ACC112 (cell line): ENCODE results near the gene KIAA0586.

Source experiments
- H2AFZ ChIP-seq: fragments of 200-600 bp; sonication (generic); one replicate; pipeline ENCODE4 v1.6.0; 2017; ENCODE audit warnings: antibody characterized with exemption, low read length; ENCODE audit not compliant: unreplicated experiment
- H3K27ac ChIP-seq: fragments of 200-600 bp; sonication (generic); 2 replicates; pipeline ENCODE4 v1.5.1; 2014; ENCODE audit warnings: low read depth, mild to moderate bottlenecking, antibody characterized with exemption, low read length, moderate library complexity
- H3K27me3 ChIP-seq: fragments of 200-600 bp; sonication (generic); 2 replicates; pipeline ENCODE4 v1.6.1; 2014; ENCODE audit warnings: mild to moderate bottlenecking, antibody characterized with exemption, low read length, moderate library complexity, mixed read lengths; ENCODE audit not compliant: insufficient read depth
- H3K36me3 ChIP-seq: fragments of 200-600 bp; sonication (generic); 2 replicates; pipeline ENCODE4 v1.6.1; 2016; ENCODE audit warnings: mild to moderate bottlenecking, antibody characterized with exemption, low read length, moderate library complexity, mixed read lengths; ENCODE audit not compliant: insufficient read depth
- H3K4me1 ChIP-seq: fragments of 200-600 bp; sonication (generic); one replicate; pipeline ENCODE4 v1.6.1; 2016; ENCODE audit warnings: low read length, mixed read lengths; ENCODE audit not compliant: insufficient read depth, unreplicated experiment, control insufficient read depth
- H3K4me3 ChIP-seq: fragments of 200-600 bp; sonication (generic); 2 replicates; pipeline ENCODE4 v1.5.1; 2014; ENCODE audit warnings: mild to moderate bottlenecking, low read depth, low read length
- H3K79me2 ChIP-seq: fragments of 200-600 bp; sonication (generic); one replicate; pipeline ENCODE4 v1.6.0; 2016; ENCODE audit warnings: low read length; ENCODE audit not compliant: control insufficient read depth, unreplicated experiment, insufficient read depth

The KIAA0586 gene

DNA sequence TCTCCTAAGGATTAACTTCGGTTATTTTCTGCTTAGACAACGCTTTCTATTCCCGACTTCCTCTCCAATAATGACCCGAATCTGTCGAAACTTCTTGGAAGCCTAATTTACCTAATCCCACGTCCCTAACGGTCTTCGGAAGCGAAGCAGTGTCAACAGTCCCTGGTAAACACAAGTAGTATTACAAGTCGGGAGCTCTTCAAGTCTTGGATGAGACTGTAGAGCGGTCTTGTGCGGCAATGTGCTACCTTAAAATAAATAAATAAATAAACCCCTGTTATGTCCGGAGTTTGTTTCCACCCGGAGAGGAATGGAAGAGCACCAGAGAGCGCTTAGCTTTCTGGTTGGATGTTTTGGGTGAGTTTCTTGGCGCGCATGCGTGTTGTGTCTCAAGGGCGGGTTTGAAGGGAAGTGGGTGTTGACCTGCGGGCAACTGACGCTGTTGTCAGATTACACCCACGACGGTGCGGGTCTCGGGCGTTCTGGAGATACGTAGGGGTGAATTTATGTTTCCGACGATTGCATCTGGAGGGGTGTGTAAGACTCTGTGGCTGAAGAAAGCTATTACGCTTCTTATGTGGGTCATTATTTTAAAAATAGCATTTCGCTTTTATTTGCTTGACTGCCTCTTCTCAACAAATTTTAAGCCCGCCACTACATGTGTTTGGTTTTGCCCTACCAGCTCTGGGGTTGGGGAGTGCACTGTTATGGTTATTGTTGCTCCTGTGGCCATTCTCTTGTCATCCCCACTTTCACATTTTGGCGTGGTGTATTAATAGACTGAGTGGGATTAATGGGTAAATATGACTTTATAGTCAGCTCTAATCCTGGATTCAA is at the start of gene KIAA0586, which contains the start of gene TIMM9:
TSS of gene KIAA0586 (plus strand) at position 439 of the 837 bp plus-strand sequence. CDS start 546 bp downstream, outside the sequence.
TSS of gene TIMM9 (minus strand) at position 251 of the 837 bp plus-strand sequence. CDS start 15,586 bp downstream, outside the sequence.
- H2AFZ ChIP-seq, result peak within 1 kb of the TSS; percentile 82
- H3K36me3 ChIP-seq, result peaks cover 11% of the 10 kb centered on the region
- peak within 1 kb of the TSS; percentile 92 for H3K4me3 ChIP-seq
- H3K27me3 ChIP-seq, result no peaks in the 10 kb centered on the region
- peak within 1 kb of the TSS; percentile 97 for H3K27ac ChIP-seq
- peaks cover 26% of the 10 kb centered on the region for H3K4me1 ChIP-seq
- H3K79me2 ChIP-seq, result peaks cover 48% of the 10 kb centered on the region

DNA sequence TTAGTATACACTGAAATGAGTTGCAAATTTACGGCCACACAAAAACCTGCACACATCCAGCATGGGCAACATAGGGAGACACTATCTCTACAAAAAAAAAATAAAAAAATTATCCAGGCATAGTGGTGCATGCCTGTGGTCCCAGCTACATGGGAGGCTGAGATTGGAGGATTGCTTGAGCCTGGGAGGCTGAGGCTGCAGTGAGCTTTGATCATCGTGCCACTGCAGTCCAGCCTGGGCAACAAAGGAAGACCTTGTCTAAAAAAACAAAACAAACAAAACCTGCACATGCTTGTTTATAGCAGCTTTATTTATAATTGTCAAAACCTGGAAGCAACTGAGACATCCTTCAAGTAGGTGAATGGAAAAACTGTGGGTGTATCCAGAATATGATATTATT is 36.7 kb upstream of the KIAA0586 start:
- no peak overlapping the region for H3K4me3 ChIP-seq
- no peaks in the 10 kb centered on the region for H3K27me3 ChIP-seq
- H3K27ac ChIP-seq, result no peak overlapping the region
- H2AFZ ChIP-seq, result no peak overlapping the region
- peaks cover 7% of the 10 kb centered on the region for H3K4me1 ChIP-seq
- no peaks in the 10 kb centered on the region for H3K36me3 ChIP-seq
- H3K79me2 ChIP-seq, result no peaks in the 10 kb centered on the region

DNA sequence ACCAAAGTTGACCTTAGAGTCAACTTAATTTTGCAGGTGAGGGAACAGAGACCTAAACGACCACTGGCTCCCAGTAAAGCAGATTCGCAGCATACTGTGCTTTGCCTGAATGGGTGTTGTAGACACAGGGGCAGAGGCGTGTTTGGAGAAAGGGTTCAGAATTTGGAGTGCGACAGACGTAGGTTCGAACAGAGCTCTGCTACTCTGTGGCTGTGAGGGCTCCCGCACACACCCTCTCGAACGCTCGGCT is 32.0 kb upstream of the KIAA0586 start:
- Histone ChIP-seq H3K36me3 (no peaks in the 10 kb centered on the region), H3K27ac (no peak overlapping the region), H3K79me2 (no peaks in the 10 kb centered on the region), H3K4me3 (peak overlapping the region; percentile 75), H3K27me3 (no peaks in the 10 kb centered on the region), H2AFZ (peak overlapping the region; percentile 96), H3K4me1 (peaks cover 10% of the 10 kb centered on the region)

DNA sequence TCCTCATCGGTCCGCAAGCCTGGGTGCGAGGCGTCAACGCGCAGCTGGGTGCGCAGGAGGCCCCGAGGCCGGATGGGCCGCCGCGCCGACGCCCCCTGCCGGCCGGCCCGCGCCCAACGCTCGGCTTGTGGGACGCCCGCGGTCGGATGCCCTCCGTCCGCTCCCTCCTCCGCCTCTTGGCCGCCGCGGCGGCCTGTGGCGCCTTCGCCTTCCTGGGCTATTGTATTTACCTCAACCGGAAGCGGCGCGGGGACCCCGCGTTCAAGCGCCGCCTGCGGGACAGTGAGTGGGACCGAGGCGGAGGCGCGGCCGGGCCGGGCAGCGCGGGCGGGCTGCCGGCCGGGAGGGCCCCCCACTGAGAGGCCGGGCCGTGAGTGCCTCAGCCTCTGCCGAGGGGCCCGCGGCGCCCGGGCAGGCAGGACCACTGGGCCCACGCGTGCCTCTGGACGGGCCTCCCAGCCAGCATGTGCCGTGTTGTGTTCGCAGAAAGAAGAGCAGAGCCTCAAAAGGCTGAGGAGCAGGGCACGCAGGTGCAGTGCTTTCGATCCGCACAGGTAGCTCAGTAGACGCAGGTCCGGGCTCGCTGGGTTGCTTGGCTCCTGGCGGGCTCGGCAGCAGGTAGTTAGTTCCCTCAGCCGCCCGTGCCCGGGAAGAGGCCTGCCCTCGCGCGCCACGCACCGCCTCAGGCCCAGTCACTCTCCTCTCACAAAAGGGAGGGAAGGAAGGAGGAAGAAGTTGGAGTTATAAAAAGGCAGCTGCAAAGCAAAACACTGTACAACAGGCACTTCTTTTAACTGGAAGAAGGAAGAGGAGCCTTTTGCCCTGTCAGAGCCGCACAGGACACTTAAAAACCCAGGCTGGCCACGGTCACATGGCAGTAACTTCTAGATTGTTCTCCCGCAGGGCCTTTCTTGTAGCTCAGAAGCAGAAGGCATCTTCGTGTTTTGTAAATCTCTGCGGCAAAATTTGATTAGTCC is 31.4 kb upstream of the KIAA0586 start, which contains the start of gene TOMM20L:
TSS of gene TOMM20L (plus strand) at position 119 of the 977 bp plus-strand sequence. CDS start at position 147, 28 bp downstream.
- Histone ChIP-seq H3K27me3 (no peaks in the 10 kb centered on the region), H2AFZ (peak within 1 kb of the TSS; percentile 96), H3K4me1 (peaks cover 10% of the 10 kb centered on the region), H3K79me2 (no peaks in the 10 kb centered on the region), H3K27ac (no peak within 1 kb of the TSS), H3K4me3 (peak within 1 kb of the TSS; percentile 75), H3K36me3 (no peaks in the 10 kb centered on the region)

DNA sequence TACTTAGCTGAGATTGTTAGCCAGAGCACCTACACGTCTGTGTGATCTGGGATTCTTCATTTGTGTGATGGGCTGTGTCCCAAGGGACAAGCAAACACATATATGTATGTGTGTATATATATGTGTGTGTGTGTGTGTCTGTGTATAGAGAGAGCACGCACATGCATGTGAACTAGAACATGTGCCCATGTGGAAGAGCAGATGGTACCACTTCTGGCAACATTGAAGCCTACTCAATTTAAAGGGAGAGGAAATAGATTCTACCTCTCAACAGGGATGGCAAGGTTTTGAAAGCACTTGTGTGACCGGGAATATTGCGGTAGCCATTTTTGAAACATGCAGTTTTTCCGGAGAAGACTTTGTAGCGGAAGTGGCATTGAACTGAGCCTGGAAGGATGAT is 30.4 kb upstream of the KIAA0586 start:
- H3K4me3 ChIP-seq, result no peak overlapping the region
- no peaks in the 10 kb centered on the region for H3K79me2 ChIP-seq
- no peak overlapping the region for H3K27ac ChIP-seq
- no peaks in the 10 kb centered on the region for H3K27me3 ChIP-seq
- no peak overlapping the region for H2AFZ ChIP-seq
- H3K36me3 ChIP-seq, result no peaks in the 10 kb centered on the region
- H3K4me1 ChIP-seq, result peaks cover 10% of the 10 kb centered on the region

DNA sequence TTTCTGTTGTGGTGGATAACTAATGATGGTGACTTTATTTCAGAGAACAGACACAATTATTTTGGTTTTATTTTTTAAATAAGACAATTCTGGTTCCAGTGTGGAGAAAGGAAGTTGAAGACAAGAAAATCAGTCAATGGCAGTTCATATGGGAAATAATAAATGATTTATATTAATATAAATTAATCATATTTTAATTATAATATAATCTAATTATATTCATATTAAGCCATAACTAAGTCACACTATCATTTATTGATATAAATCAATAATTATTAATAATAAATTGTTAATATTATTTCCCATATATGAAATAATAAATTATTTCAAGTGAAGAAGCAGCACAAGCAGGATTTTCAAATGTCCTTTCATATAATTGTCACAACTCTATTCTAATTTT is 29.0 kb upstream of the KIAA0586 start:
- H3K4me1 ChIP-seq, result peaks cover 10% of the 10 kb centered on the region
- no peaks in the 10 kb centered on the region for H3K27me3 ChIP-seq
- no peak overlapping the region for H2AFZ ChIP-seq
- H3K4me3 ChIP-seq, result no peak overlapping the region
- H3K36me3 ChIP-seq, result no peaks in the 10 kb centered on the region
- H3K79me2 ChIP-seq, result no peaks in the 10 kb centered on the region
- no peak overlapping the region for H3K27ac ChIP-seq

DNA sequence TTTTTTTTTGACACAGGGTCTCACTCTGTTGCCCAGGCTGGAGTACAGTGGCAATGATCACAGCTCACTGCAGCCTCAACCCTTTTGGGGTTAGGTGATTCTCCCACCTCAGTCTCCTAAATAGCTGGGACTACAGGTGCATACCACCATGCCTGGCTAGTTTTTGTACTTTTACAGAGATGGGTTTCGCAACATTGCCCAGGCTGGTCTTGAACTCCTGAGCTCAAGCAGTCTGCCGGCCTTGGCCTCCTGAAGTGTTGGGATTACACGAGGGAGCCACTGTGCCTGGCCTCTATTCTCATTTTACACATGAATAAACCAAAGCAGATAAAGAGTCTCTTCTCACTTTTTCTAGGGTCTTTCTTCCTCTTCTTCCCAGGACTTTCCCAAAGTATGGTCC is 28.6 kb upstream of the KIAA0586 start:
- Histone ChIP-seq H3K27ac (no peak overlapping the region), H2AFZ (no peak overlapping the region)

DNA sequence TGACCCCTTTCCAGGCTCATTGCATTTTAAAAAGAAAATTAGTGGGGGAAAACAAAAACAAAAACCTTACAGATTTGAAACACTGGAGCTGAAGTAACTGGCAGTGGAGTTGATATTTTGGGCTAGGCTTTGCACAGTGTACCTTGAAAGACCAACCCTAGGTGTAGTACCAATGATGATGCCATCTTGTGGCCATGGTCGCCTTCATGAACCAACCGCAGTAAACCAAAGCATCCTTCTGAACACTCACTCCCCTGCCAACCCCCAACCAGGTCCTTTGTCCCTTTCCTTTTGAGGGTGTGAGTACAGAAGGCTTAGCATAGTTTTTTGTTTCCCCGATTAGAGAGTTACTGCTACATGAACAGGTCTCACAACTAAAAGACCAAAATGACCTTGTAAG is 25.9 kb upstream of the KIAA0586 start:
- Histone ChIP-seq H2AFZ (no peak overlapping the region), H3K36me3 (no peaks in the 10 kb centered on the region), H3K79me2 (no peaks in the 10 kb centered on the region), H3K27me3 (no peaks in the 10 kb centered on the region), H3K4me3 (no peak overlapping the region), H3K27ac (no peak overlapping the region), H3K4me1 (no peaks in the 10 kb centered on the region)

More for the DNA sequence above, 28.6 kb upstream of the KIAA0586 start:
- Histone ChIP-seq H3K4me3 (no peak overlapping the region), H3K27me3 (no peaks in the 10 kb centered on the region), H3K79me2 (no peaks in the 10 kb centered on the region), H3K4me1 (peaks cover 10% of the 10 kb centered on the region), H3K36me3 (no peaks in the 10 kb centered on the region)

DNA sequence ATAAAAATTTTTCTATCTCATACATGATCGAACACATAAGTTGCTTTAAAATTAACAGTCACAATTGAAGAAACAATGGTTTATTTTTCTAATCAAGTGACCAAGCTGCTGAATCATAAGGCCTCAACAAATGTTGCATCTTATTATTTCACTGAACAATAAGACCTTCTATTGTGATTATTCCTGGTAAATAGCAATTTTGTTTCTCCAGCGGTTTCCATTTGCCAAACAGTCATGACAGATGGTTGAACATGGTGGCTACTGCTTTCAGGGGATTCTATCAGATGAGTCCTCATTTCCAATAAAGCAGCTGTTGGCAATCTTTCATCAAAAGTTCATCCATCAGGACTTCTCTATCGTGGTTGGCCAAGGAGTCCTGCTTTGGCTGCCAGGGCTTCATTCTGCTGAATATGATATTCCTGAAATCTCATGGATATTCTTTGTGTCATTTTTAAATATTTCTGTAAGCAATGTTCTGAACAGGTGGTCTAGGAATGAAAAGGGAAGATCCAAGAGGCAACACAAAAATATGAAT is 18.8 kb upstream of the KIAA0586 start:
- H3K27me3 ChIP-seq, result no peaks in the 10 kb centered on the region
- no peak overlapping the region for H3K27ac ChIP-seq
- peaks cover 25% of the 10 kb centered on the region for H3K36me3 ChIP-seq
- H2AFZ ChIP-seq, result no peak overlapping the region
- H3K4me1 ChIP-seq, result no peaks in the 10 kb centered on the region
- peaks cover 4% of the 10 kb centered on the region for H3K79me2 ChIP-seq
- H3K4me3 ChIP-seq, result no peak overlapping the region

DNA sequence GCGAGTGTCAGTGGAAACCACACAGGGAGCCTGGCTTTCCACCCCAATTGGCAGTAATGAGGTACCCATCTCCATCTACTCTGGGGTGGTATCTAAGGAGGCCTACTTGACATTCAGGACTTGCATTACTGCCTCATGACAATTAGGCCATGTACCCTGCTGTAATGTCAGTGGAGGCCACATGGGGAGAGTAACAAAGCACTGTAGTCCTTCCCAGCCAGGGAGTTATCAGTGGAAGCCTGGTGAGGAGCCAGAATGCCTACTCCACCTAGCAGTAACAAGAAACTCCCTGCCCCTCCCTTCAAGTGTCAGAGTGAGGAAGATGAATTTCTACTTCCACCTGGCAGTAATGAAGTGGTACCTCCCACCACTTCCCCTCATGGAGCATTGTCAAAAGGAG is 12.7 kb upstream of the KIAA0586 start:
- Histone ChIP-seq H3K27ac (no peak overlapping the region), H3K4me1 (no peaks in the 10 kb centered on the region), H3K4me3 (no peak overlapping the region), H3K36me3 (peaks cover 27% of the 10 kb centered on the region), H3K79me2 (peaks cover 31% of the 10 kb centered on the region), H3K27me3 (no peaks in the 10 kb centered on the region), H2AFZ (no peak overlapping the region)
